ENCODE results near the gene SLC41A3. TPM values are rescaled to one million over a fixed set of nuclear protein-coding genes. Genes with fewer than 3 reads are reported as not detected.

The SLC41A3 gene
- total and polyA plus RNA-seq, 10 of the 15 experiments (the other 5 are each of a cell fraction or from before 2014, with no cell fraction given) = 8.3 to 29.5 (median 16.7) TPM

DNA sequence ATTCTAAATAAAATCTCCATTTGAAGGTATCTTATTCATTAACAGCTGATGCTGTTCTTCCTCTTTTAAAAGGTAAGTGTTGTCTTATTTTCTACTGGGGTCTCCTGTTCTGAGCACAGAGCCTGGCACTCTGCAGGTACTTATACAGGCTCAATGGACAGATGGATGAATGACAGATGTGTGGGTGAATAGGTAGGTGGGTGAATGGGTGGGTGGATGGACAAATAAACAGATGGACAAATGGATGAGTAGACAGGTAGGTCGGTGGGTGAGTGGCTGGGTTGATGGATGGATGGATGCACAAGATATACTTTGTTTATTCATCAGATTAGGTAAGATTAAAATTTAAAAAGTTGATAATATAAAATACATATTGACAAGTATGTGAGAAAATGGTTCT is 53.5 kb downstream of the SLC41A3 start:
- intact Hi-C loops (cut with micrococcal nuclease; ENCODE audit: unreplicated experiment) = no loop called here
- 84% methylated on average over 1 of the region's 1 CpG for WGBS (ENCODE audit: insufficient coverage, insufficient replicate concordance, low lambda C conversion rate, missing lambda C conversion rate)
- H3K4me3 ChIP-seq = no peak overlapping the region
- H3K4me1 ChIP-seq (ENCODE audit: control insufficient read depth, insufficient read depth, low read length) = no peaks in the 10 kb centered on the region
- in situ Hi-C loops (cut with MboI) = no loop called here
- TF ChIP-seq RBBP5 (conservative IDR thresholded peaks at IDR 0.05) (no peak), POLR2AphosphoS2 (IDR thresholded peaks at IDR 0.05; ENCODE audit: low read depth, low read length) (no peak), NFXL1 (IDR thresholded peaks at IDR 0.05; ENCODE audit: borderline replicate concordance) (no peak), ZSCAN29 (IDR thresholded peaks at IDR 0.05) (no peak), CEBPB (IDR thresholded peaks at IDR 0.05; ENCODE audit: borderline replicate concordance in 1 of 2, low read depth in 2 of 2, low read length in 2 of 2) (no peak)
- CTCF ChIA-PET = no interaction called here
- RAD21 ChIA-PET (ENCODE audit: unreplicated experiment) = no interaction called here
- H2AFZ ChIP-seq (ENCODE audit: control insufficient read depth, low read depth, low read length) = no peak overlapping the region
- ATAC-seq (no peak), DNase-seq (ENCODE audit: low read depth, low spot score) (no peak), FAIRE-seq (no peak)
- no peaks in the 10 kb centered on the region for H3K27me3 ChIP-seq (replicated peaks in 1 of 2; ENCODE audit: control insufficient read depth in 2 of 2, insufficient read depth in 2 of 2, low read length in 1 of 2)
- H3K4me2 ChIP-seq (ENCODE audit: control insufficient read depth, insufficient read depth) = no peak overlapping the region
- H3K9me3 ChIP-seq (replicated peaks; ENCODE audit: control insufficient read depth, insufficient read depth, low read length) = no peaks in the 10 kb centered on the region; the same call in none of the 3 replicates
- no TSS peak for BruUV-seq (replicated peaks)
- H3K79me2 ChIP-seq (ENCODE audit: control insufficient read depth, insufficient read depth, low read length) = no peaks in the 10 kb centered on the region
- H3K36me3 ChIP-seq (ENCODE audit: control insufficient read depth in 2 of 2, insufficient read depth in 2 of 2, low read length in 1 of 2) = no peaks in the 10 kb centered on the region
- H3K27ac ChIP-seq (ENCODE audit: control insufficient read depth, insufficient read depth) = no peak overlapping the region
- POLR2A ChIA-PET = no interaction called here
- no peaks in the 10 kb centered on the region for H4K20me1 ChIP-seq (ENCODE audit: control insufficient read depth, insufficient read depth)
- no peak overlapping the region for H3K9ac ChIP-seq (ENCODE audit: control insufficient read depth, insufficient read depth, low read length)
- SMC1A ChIA-PET (ENCODE audit: uncharacterized antibody, unreplicated experiment) = no interaction called here

GRCh38 chr3:126029241-126029640 is 54.7 kb downstream of the SLC41A3 start:
- ChIA-PET RAD21 (ENCODE audit: unreplicated experiment) (no interaction called here), SMC1A (ENCODE audit: uncharacterized antibody, unreplicated experiment) (no interaction called here), POLR2A (no interaction called here), CTCF (no interaction called here)
- intact Hi-C loops (cut with micrococcal nuclease; ENCODE audit: unreplicated experiment) (no loop called here), in situ Hi-C loops (cut with MboI) (no loop called here)
- H3K4me3 ChIP-seq = no peak overlapping the region
- DNase-seq (ENCODE audit: low read depth, low spot score) (no peak), ATAC-seq (no peak), FAIRE-seq (no peak)
- no peak overlapping the region for H3K27ac ChIP-seq (ENCODE audit: control insufficient read depth, insufficient read depth)
- H3K79me2 ChIP-seq (ENCODE audit: control insufficient read depth, insufficient read depth, low read length) = no peaks in the 10 kb centered on the region
- no peak overlapping the region for H2AFZ ChIP-seq (ENCODE audit: control insufficient read depth, low read depth, low read length)
- BruUV-seq (replicated peaks) = no TSS peak
- H3K27me3 ChIP-seq (replicated peaks in 1 of 2; ENCODE audit: control insufficient read depth in 2 of 2, insufficient read depth in 2 of 2, low read length in 1 of 2) = no peaks in the 10 kb centered on the region
- no peaks in the 10 kb centered on the region for H3K36me3 ChIP-seq (ENCODE audit: control insufficient read depth in 2 of 2, insufficient read depth in 2 of 2, low read length in 1 of 2)
- H3K4me2 ChIP-seq (ENCODE audit: control insufficient read depth, insufficient read depth) = no peak overlapping the region
- H3K9me3 ChIP-seq (replicated peaks; ENCODE audit: control insufficient read depth, insufficient read depth, low read length) = no peaks in the 10 kb centered on the region; the same call in none of the 3 replicates
- TF ChIP-seq STAT1 (conservative IDR thresholded peaks at IDR 0.05) (no peak), BRCA1 (IDR thresholded peaks at IDR 0.05; ENCODE audit: low read depth, low read length) (no peak), EGR1 (IDR thresholded peaks at IDR 0.05; ENCODE audit: borderline replicate concordance in 1 of 2, low read depth in 2 of 2, low read length in 2 of 2) (no peak), TAF1 (IDR thresholded peaks at IDR 0.05; ENCODE audit: borderline replicate concordance, low read depth, low read length) (no peak), JUND (IDR thresholded peaks at IDR 0.05; ENCODE audit: low read depth, low read length) (no peak), MTA3 (IDR thresholded peaks at IDR 0.05; ENCODE audit: borderline replicate concordance, low read length) (no peak), SREBF1 (IDR thresholded peaks at IDR 0.05; ENCODE audit: low read length) (no peak), RUNX3 (IDR thresholded peaks at IDR 0.05; ENCODE audit: low read length) (no peak), FOXM1 (IDR thresholded peaks at IDR 0.05; ENCODE audit: low read depth, low read length) (no peak)
- TF ChIP-seq, protein P1, sequence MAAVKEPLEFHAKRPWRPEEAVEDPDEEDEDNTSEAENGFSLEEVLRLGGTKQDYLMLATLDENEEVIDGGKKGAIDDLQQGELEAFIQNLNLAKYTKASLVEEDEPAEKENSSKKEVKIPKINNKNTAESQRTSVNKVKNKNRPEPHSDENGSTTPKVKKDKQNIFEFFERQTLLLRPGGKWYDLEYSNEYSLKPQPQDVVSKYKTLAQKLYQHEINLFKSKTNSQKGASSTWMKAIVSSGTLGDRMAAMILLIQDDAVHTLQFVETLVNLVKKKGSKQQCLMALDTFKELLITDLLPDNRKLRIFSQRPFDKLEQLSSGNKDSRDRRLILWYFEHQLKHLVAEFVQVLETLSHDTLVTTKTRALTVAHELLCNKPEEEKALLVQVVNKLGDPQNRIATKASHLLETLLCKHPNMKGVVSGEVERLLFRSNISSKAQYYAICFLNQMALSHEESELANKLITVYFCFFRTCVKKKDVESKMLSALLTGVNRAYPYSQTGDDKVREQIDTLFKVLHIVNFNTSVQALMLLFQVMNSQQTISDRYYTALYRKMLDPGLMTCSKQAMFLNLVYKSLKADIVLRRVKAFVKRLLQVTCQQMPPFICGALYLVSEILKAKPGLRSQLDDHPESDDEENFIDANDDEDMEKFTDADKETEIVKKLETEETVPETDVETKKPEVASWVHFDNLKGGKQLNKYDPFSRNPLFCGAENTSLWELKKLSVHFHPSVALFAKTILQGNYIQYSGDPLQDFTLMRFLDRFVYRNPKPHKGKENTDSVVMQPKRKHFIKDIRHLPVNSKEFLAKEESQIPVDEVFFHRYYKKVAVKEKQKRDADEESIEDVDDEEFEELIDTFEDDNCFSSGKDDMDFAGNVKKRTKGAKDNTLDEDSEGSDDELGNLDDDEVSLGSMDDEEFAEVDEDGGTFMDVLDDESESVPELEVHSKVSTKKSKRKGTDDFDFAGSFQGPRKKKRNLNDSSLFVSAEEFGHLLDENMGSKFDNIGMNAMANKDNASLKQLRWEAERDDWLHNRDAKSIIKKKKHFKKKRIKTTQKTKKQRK (IDR thresholded peaks at IDR 0.05; ENCODE audit: low read depth, low read length) = no peak
- H3K9ac ChIP-seq (ENCODE audit: control insufficient read depth, insufficient read depth, low read length) = no peak overlapping the region
- no peaks in the 10 kb centered on the region for H3K4me1 ChIP-seq (ENCODE audit: control insufficient read depth, insufficient read depth, low read length)
- H4K20me1 ChIP-seq (ENCODE audit: control insufficient read depth, insufficient read depth) = no peaks in the 10 kb centered on the region; the same call in 1 of the 2 replicates
